Measurements from ENCODE around the gene CFAP70.

DNA sequence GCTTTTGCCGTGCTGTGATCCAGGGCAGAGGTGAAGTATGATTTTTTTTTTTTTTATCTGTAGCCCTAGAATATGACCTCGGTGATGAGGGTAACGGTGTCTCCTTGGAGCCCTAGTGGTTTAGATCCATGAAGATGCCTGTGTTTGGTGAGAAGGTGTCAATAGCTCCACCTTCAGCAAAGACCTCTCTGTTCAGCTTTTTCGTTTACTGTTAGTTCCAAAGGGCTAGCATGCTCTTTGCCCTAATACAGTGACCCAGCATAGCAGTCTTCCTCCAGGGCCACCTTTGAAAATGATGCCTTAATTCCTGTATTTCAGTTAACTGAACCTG lies 105.5 kb downstream of the CFAP70 start:
- TF ChIP-seq POLR2A (IDR thresholded peaks at IDR 0.05) (no peak), EP300 (IDR thresholded peaks at IDR 0.05) (no peak), POLR2AphosphoS5 (IDR thresholded peaks at IDR 0.05) (no peak)
- TF ChIP-seq, protein P1, sequence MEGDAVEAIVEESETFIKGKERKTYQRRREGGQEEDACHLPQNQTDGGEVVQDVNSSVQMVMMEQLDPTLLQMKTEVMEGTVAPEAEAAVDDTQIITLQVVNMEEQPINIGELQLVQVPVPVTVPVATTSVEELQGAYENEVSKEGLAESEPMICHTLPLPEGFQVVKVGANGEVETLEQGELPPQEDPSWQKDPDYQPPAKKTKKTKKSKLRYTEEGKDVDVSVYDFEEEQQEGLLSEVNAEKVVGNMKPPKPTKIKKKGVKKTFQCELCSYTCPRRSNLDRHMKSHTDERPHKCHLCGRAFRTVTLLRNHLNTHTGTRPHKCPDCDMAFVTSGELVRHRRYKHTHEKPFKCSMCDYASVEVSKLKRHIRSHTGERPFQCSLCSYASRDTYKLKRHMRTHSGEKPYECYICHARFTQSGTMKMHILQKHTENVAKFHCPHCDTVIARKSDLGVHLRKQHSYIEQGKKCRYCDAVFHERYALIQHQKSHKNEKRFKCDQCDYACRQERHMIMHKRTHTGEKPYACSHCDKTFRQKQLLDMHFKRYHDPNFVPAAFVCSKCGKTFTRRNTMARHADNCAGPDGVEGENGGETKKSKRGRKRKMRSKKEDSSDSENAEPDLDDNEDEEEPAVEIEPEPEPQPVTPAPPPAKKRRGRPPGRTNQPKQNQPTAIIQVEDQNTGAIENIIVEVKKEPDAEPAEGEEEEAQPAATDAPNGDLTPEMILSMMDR (IDR thresholded peaks at IDR 0.05), result no peak

Data from gastroesophageal sphincter (tissue), 3 donors.